IMR-90 (cell line): Measurements from ENCODE around the gene CCDC117.

Source experiments
- BHLHE40 ChIP-seq: fragments of 150-350 bp; IDR thresholded peaks from 2 replicates; pipeline ENCODE4 v1.6.1; 2016; ENCODE audit warnings: mild to moderate bottlenecking, low read depth, low read length
- CEBPB ChIP-seq: IDR thresholded peaks from 2 replicates; pipeline ENCODE4 v1.6.1; 2012; ENCODE audit warnings: low read depth, low read length, improper control_type of control experiment
- CTCF ChIP-seq: conservative IDR thresholded peaks from 2 replicates; pipeline ENCODE4 v1.5.1; 2012; ENCODE audit warnings: mild to moderate bottlenecking, low read depth, low read length, improper control_type of control experiment
- FOS ChIP-seq: fragments of 150-350 bp; IDR thresholded peaks from 2 replicates; pipeline ENCODE4 v1.6.1; 2016; ENCODE audit warnings: low read depth, low read length
- MXI1 ChIP-seq: IDR thresholded peaks from 2 replicates; pipeline ENCODE4 v1.6.1; 2012; ENCODE audit warnings: low read depth, mild to moderate bottlenecking, low read length, moderate library complexity, borderline replicate concordance
- POLR2A ChIP-seq: IDR thresholded peaks from 2 replicates; pipeline ENCODE4 v1.6.1; 2012; ENCODE audit warnings: mild to moderate bottlenecking, low read depth, low read length
- RAD21 ChIP-seq: IDR thresholded peaks from 2 replicates; pipeline ENCODE4 v1.6.1; 2012; ENCODE audit warnings: low read length, improper control_type of control experiment

- TF ChIP-seq RAD21 (no peak), CTCF (no peak), MXI1 (no peak), POLR2A (no peak), BHLHE40 (no peak), FOS (no peak), CEBPB (no peak)
Observed at GRCh38 chr22:28766628-28767027, 5.9 kb upstream of the CCDC117 start.
